ENCODE measurements around the gene MAP3K10.

GRCh38 chr19:40220674-40221073 lies 29.4 kb downstream of the MAP3K10 start:
- TF ChIP-seq CTCF (IDR thresholded peaks at IDR 0.05) = no peak
- no peak for TF ChIP-seq POLR2A (IDR thresholded peaks at IDR 0.05)
- TF ChIP-seq EP300 (IDR thresholded peaks at IDR 0.05) = no peak

All from tibial nerve (tissue), 4 donors.